Vagina (tissue), 2 donors: ENCODE results near the gene ADRM1.

Experiments
- POLR2A ChIP-seq, 2 donors: fragments of 450-650 bp; IDR thresholded peaks; one replicate each; pipeline ENCODE4 v1.6.1; 2017; ENCODE audit warnings: antibody characterized with exemption in 2 of 2, mild to moderate bottlenecking in 2 of 2, moderate library complexity in 2 of 2
- POLR2AphosphoS5 ChIP-seq, 2 donors: sonication (generic); formaldehyde crosslinking; IDR thresholded peaks; one replicate each; pipeline ENCODE4 v1.9.0; 2017; ENCODE audit warnings: antibody characterized with exemption in 2 of 2, mild to moderate bottlenecking in 2 of 2, low read depth in 1 of 2; ENCODE audit not compliant: insufficient read depth in 1 of 2
- TF ChIP-seq, protein P1 (sequence below), 3 experiments: fragments of 450-650 bp in 2 of 3; fragments of 200-600 bp in 1 of 3; sonication (generic) in 1 of 3; IDR thresholded peaks; one replicate each; pipeline ENCODE4 v1.5.1; 2017 to 2019; ENCODE audit warnings: antibody characterized with exemption in 3 of 3, mild to moderate bottlenecking in 2 of 3, moderate library complexity in 2 of 3

DNA sequence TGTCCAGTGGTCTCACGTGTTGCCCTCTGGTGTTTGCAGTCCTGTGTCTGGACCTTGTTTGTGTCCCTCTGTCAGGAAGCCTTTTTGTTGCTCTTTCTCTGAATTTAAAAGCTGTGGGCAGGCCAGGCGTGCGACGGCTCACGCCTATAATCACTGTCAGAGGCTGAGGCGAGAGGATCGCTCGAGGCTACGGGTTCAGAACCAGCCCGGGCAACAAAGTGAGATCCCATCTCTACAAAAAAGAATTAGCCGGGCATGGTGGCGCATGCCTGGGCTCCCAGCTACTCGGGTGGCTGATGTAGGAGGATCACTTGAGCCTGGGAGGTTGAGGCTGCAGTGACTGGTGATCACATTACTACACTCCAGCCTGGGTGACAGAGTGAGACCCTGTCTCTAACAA is 35.9 kb upstream of the ADRM1 start:
- TF ChIP-seq, protein P1, sequence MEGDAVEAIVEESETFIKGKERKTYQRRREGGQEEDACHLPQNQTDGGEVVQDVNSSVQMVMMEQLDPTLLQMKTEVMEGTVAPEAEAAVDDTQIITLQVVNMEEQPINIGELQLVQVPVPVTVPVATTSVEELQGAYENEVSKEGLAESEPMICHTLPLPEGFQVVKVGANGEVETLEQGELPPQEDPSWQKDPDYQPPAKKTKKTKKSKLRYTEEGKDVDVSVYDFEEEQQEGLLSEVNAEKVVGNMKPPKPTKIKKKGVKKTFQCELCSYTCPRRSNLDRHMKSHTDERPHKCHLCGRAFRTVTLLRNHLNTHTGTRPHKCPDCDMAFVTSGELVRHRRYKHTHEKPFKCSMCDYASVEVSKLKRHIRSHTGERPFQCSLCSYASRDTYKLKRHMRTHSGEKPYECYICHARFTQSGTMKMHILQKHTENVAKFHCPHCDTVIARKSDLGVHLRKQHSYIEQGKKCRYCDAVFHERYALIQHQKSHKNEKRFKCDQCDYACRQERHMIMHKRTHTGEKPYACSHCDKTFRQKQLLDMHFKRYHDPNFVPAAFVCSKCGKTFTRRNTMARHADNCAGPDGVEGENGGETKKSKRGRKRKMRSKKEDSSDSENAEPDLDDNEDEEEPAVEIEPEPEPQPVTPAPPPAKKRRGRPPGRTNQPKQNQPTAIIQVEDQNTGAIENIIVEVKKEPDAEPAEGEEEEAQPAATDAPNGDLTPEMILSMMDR (IDR thresholded peaks at IDR 0.05), result no peak
- TF ChIP-seq POLR2A (IDR thresholded peaks at IDR 0.05) (no peak), POLR2AphosphoS5 (IDR thresholded peaks at IDR 0.05; ENCODE audit: insufficient read depth in 1 of 2, low read depth in 1 of 2) (no peak)
